Cardiac muscle cell (in vitro differentiated cells and primary cell): ENCODE results near the gene B4GALNT1. TPM values are rescaled to one million over a fixed set of nuclear protein-coding genes. Genes with fewer than 3 reads are reported as not detected.

ENCODE experiments used
- DNase-seq, 2 donors: peaks; one replicate each; pipeline versions ENCODE4 v3.0.0 to v3.0.0-alpha.2; 2010 to 2017; ENCODE audit warnings: low read depth in 1 of 2, low spot score in 1 of 2
- H3K27ac ChIP-seq: fragments of 200-600 bp; sonication (generic); 2 replicates; pipeline ENCODE4 v1.5.1; 2016
- H3K27me3 ChIP-seq: fragments of 200-600 bp; sonication (generic); 2 replicates; pipeline ENCODE4 v1.6.0; 2016; ENCODE audit warnings: control low read depth
- H3K36me3 ChIP-seq: fragments of 200-600 bp; sonication (generic); 2 replicates; pipeline ENCODE4 v1.5.1; 2016; ENCODE audit warnings: control low read depth
- H3K4me1 ChIP-seq: fragments of 200-600 bp; sonication (generic); 2 replicates; pipeline ENCODE4 v1.8.1; 2017; ENCODE audit warnings: low read depth, mild to moderate bottlenecking, mixed run types
- H3K4me3 ChIP-seq: fragments of 200-600 bp; sonication (generic); 2 replicates; pipeline ENCODE4 v1.5.1; 2016; ENCODE audit warnings: mild to moderate bottlenecking
- H3K9me3 ChIP-seq: fragments of 200-600 bp; sonication (generic); 2 replicates; pipeline ENCODE4 v1.5.1; 2017; ENCODE audit warnings: low read depth, mild to moderate bottlenecking, control low read depth
- CTCF ChIP-seq: IDR thresholded peaks from 2 replicates; pipeline ENCODE4 v1.5.1; 2012; ENCODE audit warnings: low read depth, mild to moderate bottlenecking, low read length
- polyA plus RNA-seq: library from polyadenylated mRNA; unstranded; fragments of >200 nt; fragmentation: Nextera tagmentation; extraction: Ambion mirVana; gene quantifications from 2 replicates; pipeline ENCODE4 v1.2.1, GENCODE V29; 2016
- total RNA-seq: library from RNA; depleted of rRNA; stranded (reverse); fragments of >200 nt; gene quantifications from 2 replicates; pipeline ENCODE4 v1.2.3, GENCODE V29; 2016

The B4GALNT1 gene
- total and polyA plus RNA-seq, 2 experiments from 2014 or later: 0.29 TPM; not detected in 1

- Histone ChIP-seq H3K9me3 (no peaks in the 10 kb centered on the region), H3K4me1 (no peaks in the 10 kb centered on the region), H3K27me3 (peaks cover 100% of the 10 kb centered on the region), H3K36me3 (no peaks in the 10 kb centered on the region), H3K27ac (no peak overlapping the region), H3K4me3 (no peak overlapping the region)
- TF ChIP-seq CTCF: no peak
- DNase-seq: no peak
Observed at GRCh38 chr12:57630891-57631433, 2.0 kb downstream of the B4GALNT1 start.

- no peak overlapping the region for H3K4me3 ChIP-seq
- peaks cover 100% of the 10 kb centered on the region for H3K27me3 ChIP-seq
- H3K36me3 ChIP-seq: no peaks in the 10 kb centered on the region
- no peaks in the 10 kb centered on the region for H3K4me1 ChIP-seq
- DNase-seq: no peak
- H3K9me3 ChIP-seq: no peaks in the 10 kb centered on the region
- H3K27ac ChIP-seq: no peak overlapping the region
- no peak for TF ChIP-seq CTCF
Observed at GRCh38 chr12:57629897-57630471, 3.0 kb downstream of the B4GALNT1 start.

DNA sequence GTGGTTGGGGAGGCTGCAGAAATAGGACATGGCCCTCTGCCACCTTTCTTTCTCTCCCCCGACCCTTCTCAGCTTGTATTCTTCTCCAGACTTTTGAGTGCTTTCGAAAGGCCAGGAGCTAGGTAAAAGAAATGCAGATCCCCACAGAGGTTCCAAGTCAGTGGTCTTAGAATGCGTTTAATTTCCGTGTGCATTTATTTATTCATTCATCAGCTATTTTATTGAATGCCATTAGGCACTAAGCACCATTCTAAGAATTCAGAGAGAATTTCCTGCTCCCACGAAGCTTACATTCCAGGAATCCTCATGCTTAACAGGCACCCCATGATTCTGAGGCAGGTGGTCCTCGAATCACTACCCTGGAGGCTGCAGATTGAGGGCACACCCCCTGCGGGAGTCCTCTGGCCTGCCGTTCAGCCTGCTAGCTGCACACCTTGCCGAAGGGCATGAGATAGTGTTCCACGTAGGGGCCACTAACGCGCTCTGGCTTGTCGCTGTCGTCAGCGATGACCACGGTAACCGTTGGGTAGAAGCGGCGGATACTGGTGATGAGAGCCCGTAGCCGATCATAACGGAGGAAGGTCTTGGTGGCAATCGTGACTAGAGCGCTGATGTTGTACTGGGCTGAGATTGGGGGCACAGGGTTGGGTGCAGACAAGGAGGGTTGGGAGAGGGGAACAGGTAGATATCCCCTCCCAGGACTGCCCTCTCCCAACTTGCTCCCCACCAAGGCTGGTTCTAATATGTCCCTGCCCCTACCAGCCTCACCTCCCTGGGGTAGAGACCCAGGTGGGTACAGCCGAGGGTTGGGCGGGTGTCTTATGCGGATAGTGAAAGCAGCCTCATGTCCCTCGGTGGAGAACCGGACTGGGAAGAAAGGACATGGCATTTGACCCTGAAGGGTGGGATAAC, 4.5 kb downstream of the B4GALNT1 start:
- Histone ChIP-seq H3K27me3 (peaks cover 100% of the 10 kb centered on the region), H3K4me1 (no peaks in the 10 kb centered on the region), H3K9me3 (no peaks in the 10 kb centered on the region), H3K4me3 (no peak overlapping the region), H3K36me3 (no peaks in the 10 kb centered on the region), H3K27ac (no peak overlapping the region)
- no peak for TF ChIP-seq CTCF
- DNase-seq: no peak

DNA sequence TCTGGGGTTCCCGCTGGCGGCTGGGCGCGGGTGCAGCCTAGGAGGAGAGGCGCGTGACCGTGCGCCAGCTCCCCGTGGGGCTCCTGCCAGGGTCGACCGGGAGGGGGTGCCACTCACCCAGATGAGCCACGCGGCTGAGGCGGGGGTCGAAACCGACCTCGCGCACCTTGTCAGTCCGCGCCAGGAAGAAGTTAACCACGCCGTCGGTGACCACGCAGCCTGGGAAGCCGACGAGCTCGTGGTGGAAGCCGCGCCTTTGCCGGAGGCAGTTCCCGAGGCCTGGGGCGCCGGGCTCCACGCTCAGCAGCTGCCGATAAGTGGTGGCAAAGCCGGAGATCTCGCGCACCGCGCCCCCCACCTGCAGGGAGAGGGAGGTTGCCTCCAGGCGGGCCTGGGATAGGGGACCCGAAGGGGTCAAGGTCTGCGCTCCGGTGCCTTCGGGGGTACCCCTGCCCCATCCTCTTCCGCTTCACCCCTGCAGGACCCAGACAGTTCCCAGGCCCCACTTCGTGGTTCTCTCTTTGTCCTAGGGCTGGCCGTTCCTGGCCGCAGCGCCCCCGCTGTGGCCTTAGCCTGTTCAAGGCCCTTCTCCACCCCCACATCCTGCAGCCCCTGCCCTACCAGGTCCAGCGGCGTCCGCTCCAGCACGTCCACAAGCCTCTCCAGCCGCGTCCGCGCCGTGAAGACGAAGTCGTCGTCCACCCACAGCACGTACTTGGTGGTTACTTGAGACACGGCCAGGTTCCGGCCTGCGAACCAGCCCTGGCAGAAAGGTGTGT, 5.3 kb downstream of the B4GALNT1 start:
- DNase-seq: no peak
- H3K9me3 ChIP-seq: no peaks in the 10 kb centered on the region
- H3K27ac ChIP-seq: no peak overlapping the region
- no peaks in the 10 kb centered on the region for H3K4me1 ChIP-seq
- no peak overlapping the region for H3K4me3 ChIP-seq
- TF ChIP-seq CTCF: peak; percentile 12
- H3K27me3 ChIP-seq: peaks cover 100% of the 10 kb centered on the region
- no peaks in the 10 kb centered on the region for H3K36me3 ChIP-seq

GRCh38 chr12:57626921-57627445, 6.0 kb downstream of the B4GALNT1 start:
- Histone ChIP-seq H3K9me3 (no peaks in the 10 kb centered on the region), H3K27me3 (peaks cover 100% of the 10 kb centered on the region), H3K27ac (no peak overlapping the region), H3K36me3 (no peaks in the 10 kb centered on the region), H3K4me3 (no peak overlapping the region), H3K4me1 (no peaks in the 10 kb centered on the region)
- no peak for DNase-seq
- no peak for TF ChIP-seq CTCF
